ENCODE data around the gene MTOR. TPM values are rescaled to one million over a fixed set of nuclear protein-coding genes. Genes with fewer than 3 reads are reported as not detected.

The MTOR gene
- total and polyA plus RNA-seq, 4 donors, result 15.1 to 36.6 (median 26.9) TPM

DNA sequence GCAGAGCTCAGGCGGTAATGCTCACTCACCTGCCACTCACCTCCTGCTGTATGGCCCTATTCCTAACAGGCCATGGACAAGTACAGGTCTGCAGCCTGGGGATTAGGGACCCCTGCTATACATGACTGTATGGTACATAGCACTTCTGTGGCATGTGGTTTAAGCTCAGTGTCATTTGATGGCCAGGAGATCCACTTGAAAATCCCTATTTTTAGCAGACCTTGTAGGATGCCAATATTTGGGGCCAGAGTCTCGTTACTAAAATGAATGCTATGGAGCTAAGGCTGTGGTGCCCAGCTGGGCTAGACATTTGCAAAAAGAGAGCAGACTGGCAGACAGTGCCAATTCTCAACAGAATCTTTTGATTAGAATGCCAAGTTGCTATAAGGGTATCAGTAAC, 74.9 kb downstream of the MTOR start:
- Histone ChIP-seq H3K9ac (ENCODE audit: insufficient read depth in 1 of 2, low read length in 2 of 2) (no peak overlapping the region), H3K27ac (ENCODE audit: low read depth in 1 of 2, low read length in 1 of 2) (no peak overlapping the region), H3K4me3 (no peak overlapping the region), H3K27me3 (ENCODE audit: control insufficient read depth in 3 of 3, insufficient read depth in 3 of 3, low read length in 2 of 3) (no peaks in the 10 kb centered on the region), H3K36me3 (ENCODE audit: control insufficient read depth in 4 of 4, insufficient read depth in 4 of 4, low read length in 4 of 4) (peaks cover 2 to 20% (median 9%) of the 10 kb centered on the region in 4 donors), H3K4me1 (ENCODE audit: control insufficient read depth in 5 of 5, insufficient read depth in 5 of 5, low read length in 5 of 5) (peaks cover 0 to 7% (median 5%) of the 10 kb centered on the region in 5 donors), H3K9me3 (ENCODE audit: control insufficient read depth in 4 of 4, insufficient read depth in 3 of 4, low read length in 3 of 4) (no peaks in the 10 kb centered on the region)
- DNase-seq, result no peak
- 78 to 93% methylated on average over 2 of the region's 2 CpGs for WGBS, 2 donors
- TF ChIP-seq, protein P1, sequence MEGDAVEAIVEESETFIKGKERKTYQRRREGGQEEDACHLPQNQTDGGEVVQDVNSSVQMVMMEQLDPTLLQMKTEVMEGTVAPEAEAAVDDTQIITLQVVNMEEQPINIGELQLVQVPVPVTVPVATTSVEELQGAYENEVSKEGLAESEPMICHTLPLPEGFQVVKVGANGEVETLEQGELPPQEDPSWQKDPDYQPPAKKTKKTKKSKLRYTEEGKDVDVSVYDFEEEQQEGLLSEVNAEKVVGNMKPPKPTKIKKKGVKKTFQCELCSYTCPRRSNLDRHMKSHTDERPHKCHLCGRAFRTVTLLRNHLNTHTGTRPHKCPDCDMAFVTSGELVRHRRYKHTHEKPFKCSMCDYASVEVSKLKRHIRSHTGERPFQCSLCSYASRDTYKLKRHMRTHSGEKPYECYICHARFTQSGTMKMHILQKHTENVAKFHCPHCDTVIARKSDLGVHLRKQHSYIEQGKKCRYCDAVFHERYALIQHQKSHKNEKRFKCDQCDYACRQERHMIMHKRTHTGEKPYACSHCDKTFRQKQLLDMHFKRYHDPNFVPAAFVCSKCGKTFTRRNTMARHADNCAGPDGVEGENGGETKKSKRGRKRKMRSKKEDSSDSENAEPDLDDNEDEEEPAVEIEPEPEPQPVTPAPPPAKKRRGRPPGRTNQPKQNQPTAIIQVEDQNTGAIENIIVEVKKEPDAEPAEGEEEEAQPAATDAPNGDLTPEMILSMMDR (IDR thresholded peaks at IDR 0.05; ENCODE audit: control extremely low read depth, extremely low read depth), result no peak
- ATAC-seq (ENCODE audit: insufficient read depth, low FRiP score), result no peak

DNA sequence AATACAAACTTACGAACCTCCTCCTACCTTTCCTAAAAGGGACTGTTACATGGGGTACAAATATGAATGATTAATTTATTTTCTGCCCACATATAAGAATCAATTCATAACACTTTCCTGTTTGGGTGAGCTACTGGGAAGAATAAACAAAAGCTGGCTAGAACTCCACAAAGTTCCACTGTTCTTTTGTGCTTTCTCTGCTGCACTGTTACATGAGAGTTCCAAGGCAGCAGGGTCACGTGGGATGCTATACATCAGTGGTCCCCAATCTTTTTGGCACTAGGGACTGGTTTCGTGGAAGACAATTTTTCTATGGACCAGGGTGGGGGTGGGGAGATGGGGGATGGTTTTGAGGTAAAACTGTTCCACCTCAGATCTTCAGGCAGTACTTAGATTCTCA, 75.4 kb downstream of the MTOR start:
- 75 to 77% methylated on average over 3 of the region's 3 CpGs for WGBS, 2 donors
- Histone ChIP-seq H3K36me3 (ENCODE audit: control insufficient read depth in 4 of 4, insufficient read depth in 4 of 4, low read length in 4 of 4) (peaks cover 5 to 18% (median 10%) of the 10 kb centered on the region in 4 donors), H3K4me1 (ENCODE audit: control insufficient read depth in 5 of 5, insufficient read depth in 5 of 5, low read length in 5 of 5) (peaks cover 0 to 7% (median 5%) of the 10 kb centered on the region in 5 donors), H3K4me3 (no peak overlapping the region), H3K9me3 (ENCODE audit: control insufficient read depth in 4 of 4, insufficient read depth in 3 of 4, low read length in 3 of 4) (no peaks in the 10 kb centered on the region), H3K9ac (ENCODE audit: insufficient read depth in 1 of 2, low read length in 2 of 2) (no peak overlapping the region), H3K27me3 (ENCODE audit: control insufficient read depth in 3 of 3, insufficient read depth in 3 of 3, low read length in 2 of 3) (no peaks in the 10 kb centered on the region), H3K27ac (ENCODE audit: low read depth in 1 of 2, low read length in 1 of 2) (no peak overlapping the region)
- TF ChIP-seq, protein P1 (IDR thresholded peaks at IDR 0.05; ENCODE audit: control extremely low read depth, extremely low read depth), result no peak
- no peak for ATAC-seq (ENCODE audit: insufficient read depth, low FRiP score)
- DNase-seq, result no peak

DNA sequence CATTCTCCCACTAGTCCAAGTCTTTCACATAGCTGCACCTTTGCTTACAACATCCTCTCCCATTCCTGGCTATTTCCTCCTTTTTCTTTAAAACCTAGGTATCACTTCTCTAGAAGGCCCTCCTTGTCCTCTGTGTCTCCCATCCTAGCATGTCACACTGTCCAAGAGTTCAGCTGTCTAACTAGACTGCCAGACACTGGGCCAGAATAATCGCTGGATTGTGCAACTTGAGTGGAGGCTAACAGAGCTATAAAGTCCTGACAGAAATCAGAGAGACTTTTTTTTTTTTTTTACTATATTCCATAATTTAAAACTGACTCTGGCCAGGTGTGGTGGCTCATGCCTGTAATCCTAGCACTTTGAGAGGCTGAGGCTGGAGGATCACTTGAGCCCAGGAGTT, 77.4 kb downstream of the MTOR start:
- Histone ChIP-seq H3K36me3 (ENCODE audit: control insufficient read depth in 4 of 4, insufficient read depth in 4 of 4, low read length in 4 of 4) (peaks cover 3 to 15% (median 4%) of the 10 kb centered on the region in 4 donors), H3K9ac (ENCODE audit: insufficient read depth in 1 of 2, low read length in 2 of 2) (no peak overlapping the region), H3K27me3 (ENCODE audit: control insufficient read depth in 3 of 3, insufficient read depth in 3 of 3, low read length in 2 of 3) (no peaks in the 10 kb centered on the region), H3K27ac (ENCODE audit: low read depth in 1 of 2, low read length in 1 of 2) (no peak overlapping the region), H3K4me1 (ENCODE audit: control insufficient read depth in 5 of 5, insufficient read depth in 5 of 5, low read length in 5 of 5) (peaks cover 0 to 7% (median 5%) of the 10 kb centered on the region in 5 donors), H3K4me3 (no peak overlapping the region), H3K9me3 (ENCODE audit: control insufficient read depth in 4 of 4, insufficient read depth in 3 of 4, low read length in 3 of 4) (no peaks in the 10 kb centered on the region)
- WGBS, 2 donors, result 81 to 88% methylated on average over 1 of the region's 1 CpG
- DNase-seq (peak in 1 of 3 donors; percentile 47), ATAC-seq (ENCODE audit: insufficient read depth, low FRiP score) (no peak)
- TF ChIP-seq, protein P1 (IDR thresholded peaks at IDR 0.05; ENCODE audit: control extremely low read depth, extremely low read depth), result no peak

DNA sequence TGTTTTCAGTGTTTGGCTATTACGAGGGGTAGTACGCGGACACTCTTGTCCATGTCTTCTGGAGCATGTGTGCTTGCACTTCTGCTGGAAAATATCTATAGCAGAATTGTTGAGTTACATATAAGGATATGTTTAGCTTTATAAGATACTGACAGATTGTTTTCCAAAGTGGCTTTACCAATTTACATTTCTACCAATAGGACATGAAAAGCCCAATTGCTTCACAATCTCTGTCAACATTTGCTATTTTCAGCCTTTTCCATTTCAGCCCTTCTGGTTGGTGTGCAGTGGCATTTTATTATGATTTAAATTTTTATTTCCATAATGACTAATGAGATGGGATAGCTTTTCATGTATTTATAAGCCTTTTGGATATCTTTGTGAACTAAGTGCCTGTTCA, 79.5 kb downstream of the MTOR start:
- no peak overlapping the region for H3K27ac ChIP-seq (ENCODE audit: low read depth in 1 of 2, low read length in 1 of 2)
- H3K9ac ChIP-seq (ENCODE audit: insufficient read depth in 1 of 2, low read length in 2 of 2), result no peak overlapping the region
- peaks cover 3 to 16% (median 4%) of the 10 kb centered on the region in 4 donors for H3K36me3 ChIP-seq (ENCODE audit: control insufficient read depth in 4 of 4, insufficient read depth in 4 of 4, low read length in 4 of 4)
- peaks cover 1 to 16% (median 5%) of the 10 kb centered on the region in 5 donors for H3K4me1 ChIP-seq (ENCODE audit: control insufficient read depth in 5 of 5, insufficient read depth in 5 of 5, low read length in 5 of 5)
- H3K4me3 ChIP-seq, result no peak overlapping the region
- DNase-seq (no peak), ATAC-seq (ENCODE audit: insufficient read depth, low FRiP score) (no peak)
- TF ChIP-seq, protein P1 (IDR thresholded peaks at IDR 0.05; ENCODE audit: control extremely low read depth, extremely low read depth), result no peak
- H3K27me3 ChIP-seq (ENCODE audit: control insufficient read depth in 3 of 3, insufficient read depth in 3 of 3, low read length in 2 of 3), result no peaks in the 10 kb centered on the region
- H3K9me3 ChIP-seq (ENCODE audit: control insufficient read depth in 4 of 4, insufficient read depth in 3 of 4, low read length in 3 of 4), result no peaks in the 10 kb centered on the region
- WGBS, 2 donors, result 93 to 98% methylated on average over 3 of the region's 3 CpGs

All from lung (tissue), 12 donors.